HepG2 (cell line): Measurements from ENCODE around the gene MTHFS. TPM values are rescaled to one million over a fixed set of nuclear protein-coding genes. Genes with fewer than 3 reads are reported as not detected.

ENCODE experiments used
- AGO1 ChIP-seq: fragments of 200-400 bp; formaldehyde crosslinking; IDR thresholded peaks from 2 replicates; pipeline ENCODE4 v1.6.1; 2017; ENCODE audit warnings: mild to moderate bottlenecking, low read depth, low read length, moderate library complexity; ENCODE audit not compliant: poor library complexity, severe bottlenecking
- AGO2 ChIP-seq: fragments of 200-400 bp; formaldehyde crosslinking; optimal IDR thresholded peaks from 2 replicates; pipeline ENCODE3; 2017; ENCODE audit warnings: mild to moderate bottlenecking, low read depth, low read length, moderate library complexity
- ARID5B ChIP-seq: IDR thresholded peaks from 2 replicates; pipeline ENCODE4 v1.4.0; 2020; ENCODE audit warnings: mild to moderate bottlenecking, missing genetic modification reagents
- ELF3 ChIP-seq: IDR thresholded peaks from 2 replicates; pipeline ENCODE4 v1.6.1; 2016; ENCODE audit warnings: missing genetic modification reagents, missing compliant biosample characterization
- EP300 ChIP-seq, 3 experiments: sonication (generic) in 1 of 3; formaldehyde crosslinking in 1 of 3; IDR thresholded peaks; 2 replicates each; pipeline versions ENCODE4 v1.5.1 to v1.6.1; 2011 to 2020; ENCODE audit warnings: low read depth in 2 of 3, low read length in 2 of 3, borderline replicate concordance in 1 of 3, improper control_type of control experiment in 1 of 3, mild to moderate bottlenecking in 1 of 3, missing genetic modification reagents in 1 of 3, moderate library complexity in 1 of 3
- HDAC2 ChIP-seq: sonication (generic); formaldehyde crosslinking; IDR thresholded peaks from 2 replicates; pipeline ENCODE4 v1.4.0; 2020; ENCODE audit warnings: missing genetic modification reagents
- MIXL1 ChIP-seq: IDR thresholded peaks from 2 replicates; pipeline ENCODE4 v1.6.1; 2016
- NR2F6 ChIP-seq, 2 experiments: IDR thresholded peaks; 2 replicates each; pipeline ENCODE4 v1.6.1; 2016; ENCODE audit warnings: antibody characterized with exemption in 1 of 2, mild to moderate bottlenecking in 1 of 2
- SALL1 ChIP-seq: sonication (generic); formaldehyde crosslinking; IDR thresholded peaks from 2 replicates; pipeline ENCODE4 v1.8.0; 2022; ENCODE audit warnings: mild to moderate bottlenecking, missing genetic modification reagents
- SOX13 ChIP-seq, 3 experiments: fragments of 450-650 bp in 1 of 3; sonication (generic) in 1 of 3; formaldehyde crosslinking in 1 of 3; IDR thresholded peaks in 2 of 3; conservative IDR thresholded peaks in 1 of 3; 2 replicates each; pipeline versions ENCODE4 v1.5.0 to v1.6.1; 2016 to 2020; ENCODE audit warnings: antibody characterized with exemption in 1 of 3, mild to moderate bottlenecking in 1 of 3, missing compliant biosample characterization in 1 of 3, missing genetic modification reagents in 1 of 3, moderate library complexity in 1 of 3
- SOX6 ChIP-seq, 2 experiments: fragments of 450-650 bp in 1 of 2; sonication (generic) in 1 of 2; formaldehyde crosslinking in 1 of 2; IDR thresholded peaks; 2 replicates each; pipeline versions ENCODE4 v1.4.0 to v1.6.1; 2017 to 2020; ENCODE audit warnings: antibody characterized with exemption in 1 of 2, mild to moderate bottlenecking in 1 of 2, missing genetic modification reagents in 1 of 2
- TBX2 ChIP-seq: sonication (generic); formaldehyde crosslinking; IDR thresholded peaks from 2 replicates; pipeline ENCODE4 v1.5.0; 2020; ENCODE audit warnings: missing genetic modification reagents, mild to moderate bottlenecking, borderline replicate concordance
- TBX3 ChIP-seq: fragments of 450-650 bp; IDR thresholded peaks from 2 replicates; pipeline ENCODE4 v1.6.1; 2017; ENCODE audit warnings: antibody characterized with exemption, mild to moderate bottlenecking, inconsistent platforms, borderline replicate concordance
- TCF7 ChIP-seq: sonication (generic); IDR thresholded peaks from 2 replicates; pipeline ENCODE4 v1.6.1; 2016; ENCODE audit warnings: antibody characterized with exemption, low read depth
- ZNF225 ChIP-seq: sonication (generic); formaldehyde crosslinking; IDR thresholded peaks from 2 replicates; pipeline ENCODE4 v1.4.0; 2020; ENCODE audit warnings: mild to moderate bottlenecking, missing genetic modification reagents
- ZNF292 ChIP-seq: sonication (generic); formaldehyde crosslinking; IDR thresholded peaks from 2 replicates; pipeline ENCODE4 v1.8.1; 2022; ENCODE audit warnings: mild to moderate bottlenecking, low read depth, missing genetic modification reagents, borderline replicate concordance
- polyA plus RNA-seq, 8 experiments: library from polyadenylated mRNA; depleted of rRNA in 3 of 8; stranded (reverse) in 7 of 8; unstranded in 1 of 8; fragments of >200 nt; fragmentation: Illumina TruSeq in 4 of 8; extraction: Trizol in 4 of 8; gene quantifications; 2 replicates each; pipeline versions ENCODE4 v1.2.1 to v1.2.3, GENCODE V29; 2011 to 2016; ENCODE audit warnings: low read depth in 4 of 8, missing spikeins in 1 of 8, mixed read lengths in 1 of 8; ENCODE audit not compliant: insufficient read depth in 1 of 8
- total RNA-seq, 5 experiments: library from RNA; depleted of rRNA; stranded (reverse); fragments of >200 nt; fragmentation: Illumina TruSeq; extraction: Trizol; gene quantifications; 2 replicates each; pipeline ENCODE4 v1.2.3, GENCODE V29; 2016; ENCODE audit warnings: low read depth in 1 of 5
- TF ChIP-seq, protein P1 (sequence below): sonication (generic); formaldehyde crosslinking; IDR thresholded peaks from 2 replicates; pipeline ENCODE4 v1.5.1; 2020; ENCODE audit warnings: missing genetic modification reagents, mild to moderate bottlenecking, borderline replicate concordance

MTHFS gene
- total and polyA plus RNA-seq, 2 of the 13 experiments (the other 11 are each of a cell fraction or from before 2014, with no cell fraction given), result 37.0 to 49.7 TPM

DNA sequence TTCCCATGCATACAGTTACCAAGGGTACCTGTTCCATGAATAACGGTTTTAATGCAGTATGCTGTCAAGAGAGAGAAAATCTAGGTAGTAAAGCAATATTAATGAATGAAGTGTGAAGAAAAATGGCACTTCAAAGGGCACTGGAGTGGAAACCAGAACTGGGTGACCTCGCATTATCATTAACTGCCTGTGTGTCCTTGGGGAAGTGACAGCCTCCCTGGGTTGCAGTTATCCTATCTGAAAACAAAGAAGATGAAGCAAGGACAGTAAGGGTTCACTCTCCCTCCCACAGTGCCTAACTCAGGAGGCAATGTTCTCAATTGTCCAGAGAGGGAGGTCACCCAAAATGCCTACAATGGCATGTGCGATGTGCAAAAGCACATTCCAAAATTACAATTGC is 15.1 kb downstream of the MTHFS start (continued):
- TF ChIP-seq ARID5B (CRISPR knock-in tag), result peak; percentile 56
- no peak for TF ChIP-seq AGO1
- peak in 1 of 2 experiments; percentile 36; a peak in 1 of 4 replicates for TF ChIP-seq EP300 (IDR thresholded peaks at IDR 0.05; ENCODE audit: low read depth in 2 of 2, low read length in 2 of 2)
- TF ChIP-seq EP300 (CRISPR knock-in tag; IDR thresholded peaks at IDR 0.05; ENCODE audit: borderline replicate concordance), result no peak
- TF ChIP-seq, protein P1, sequence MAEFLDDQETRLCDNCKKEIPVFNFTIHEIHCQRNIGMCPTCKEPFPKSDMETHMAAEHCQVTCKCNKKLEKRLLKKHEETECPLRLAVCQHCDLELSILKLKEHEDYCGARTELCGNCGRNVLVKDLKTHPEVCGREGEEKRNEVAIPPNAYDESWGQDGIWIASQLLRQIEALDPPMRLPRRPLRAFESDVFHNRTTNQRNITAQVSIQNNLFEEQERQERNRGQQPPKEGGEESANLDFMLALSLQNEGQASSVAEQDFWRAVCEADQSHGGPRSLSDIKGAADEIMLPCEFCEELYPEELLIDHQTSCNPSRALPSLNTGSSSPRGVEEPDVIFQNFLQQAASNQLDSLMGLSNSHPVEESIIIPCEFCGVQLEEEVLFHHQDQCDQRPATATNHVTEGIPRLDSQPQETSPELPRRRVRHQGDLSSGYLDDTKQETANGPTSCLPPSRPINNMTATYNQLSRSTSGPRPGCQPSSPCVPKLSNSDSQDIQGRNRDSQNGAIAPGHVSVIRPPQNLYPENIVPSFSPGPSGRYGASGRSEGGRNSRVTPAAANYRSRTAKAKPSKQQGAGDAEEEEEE (CRISPR knock-in tag), result no peak
- TF ChIP-seq MIXL1 (CRISPR knock-in tag), result 0 out of 2 replicates have a peak, but pooled peaks have one; percentile 25
- no peak for TF ChIP-seq AGO2
- TF ChIP-seq TBX2 (CRISPR knock-in tag), result peak; percentile 80; the same call in 1 of the 2 replicates
- peak; percentile 38; the same call in 1 of the 2 replicates for TF ChIP-seq TBX3
- TF ChIP-seq ZNF225 (CRISPR knock-in tag), result no peak
- no peak for TF ChIP-seq SOX13 (IDR thresholded peaks at IDR 0.05)
- TF ChIP-seq SOX13 (CRISPR knock-in tag; conservative IDR thresholded peaks at IDR 0.05 in 1 of 2, IDR thresholded peaks at IDR 0.05 in 1 of 2), result peak in 1 of 2 experiments; percentile 69; a peak in 2 of 4 replicates
- 0 out of 2 replicates have a peak, but pooled peaks have one; percentile 11 for TF ChIP-seq ELF3 (CRISPR knock-in tag)
- peak; percentile 49; the same call in 1 of the 2 replicates for TF ChIP-seq ZNF292 (CRISPR knock-in tag)
- TF ChIP-seq SOX6 (IDR thresholded peaks at IDR 0.05), result no peak
- peak; percentile 63 for TF ChIP-seq SOX6 (CRISPR knock-in tag; IDR thresholded peaks at IDR 0.05)
- 0 out of 2 replicates have a peak, but pooled peaks have one; percentile 16 for TF ChIP-seq NR2F6 (IDR thresholded peaks at IDR 0.05)
- no peak for TF ChIP-seq NR2F6 (CRISPR knock-in tag; IDR thresholded peaks at IDR 0.05)
- TF ChIP-seq HDAC2, result 0 out of 2 replicates have a peak, but pooled peaks have one; percentile 20
- TF ChIP-seq TCF7, result peak; percentile 40
- peak; percentile 30; the same call in 1 of the 2 replicates for TF ChIP-seq SALL1 (CRISPR knock-in tag)
